Measurements from ENCODE around the gene MCFD2. TPM values are rescaled to one million over a fixed set of nuclear protein-coding genes. Genes with fewer than 3 reads are reported as not detected.

The MCFD2 gene
- total RNA-seq (2014; rRNA removed; shearing (Covaris generic)): 169 and 177 TPM in 2 replicates

DNA sequence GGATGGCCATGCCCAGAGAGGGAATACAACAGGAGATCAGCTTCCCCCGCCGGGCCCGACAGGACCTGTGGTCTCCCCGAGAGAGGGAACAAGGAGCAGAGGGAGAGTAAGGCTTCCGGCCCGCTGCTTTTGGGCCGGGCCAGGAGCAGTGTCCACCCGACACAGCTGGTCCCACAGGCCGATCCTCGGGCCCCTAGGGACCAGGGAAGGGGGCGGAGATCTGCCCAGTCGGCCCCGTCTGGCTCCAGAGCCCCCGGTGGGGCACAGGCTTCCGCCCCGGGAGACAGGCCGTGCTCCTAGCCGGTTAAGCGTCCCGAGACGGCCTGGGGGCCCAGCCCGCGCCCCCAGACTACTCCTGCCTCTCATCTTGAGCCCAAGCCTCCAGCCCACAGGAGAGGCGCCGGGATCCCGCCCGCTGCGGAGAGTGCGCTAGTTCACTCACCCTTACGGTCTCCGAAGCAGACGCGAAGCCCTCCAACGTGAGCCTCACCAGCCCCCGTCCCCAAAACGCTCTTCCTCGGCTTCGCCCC, at the start of gene MCFD2:
Gene MCFD2 (minus strand): TSS at position 526 of the 530 bp plus-strand sequence. CDS start 6,635 bp downstream, outside the sequence.
- peak; percentile 40 for DNase-seq (ENCODE audit: low read depth)

DNA sequence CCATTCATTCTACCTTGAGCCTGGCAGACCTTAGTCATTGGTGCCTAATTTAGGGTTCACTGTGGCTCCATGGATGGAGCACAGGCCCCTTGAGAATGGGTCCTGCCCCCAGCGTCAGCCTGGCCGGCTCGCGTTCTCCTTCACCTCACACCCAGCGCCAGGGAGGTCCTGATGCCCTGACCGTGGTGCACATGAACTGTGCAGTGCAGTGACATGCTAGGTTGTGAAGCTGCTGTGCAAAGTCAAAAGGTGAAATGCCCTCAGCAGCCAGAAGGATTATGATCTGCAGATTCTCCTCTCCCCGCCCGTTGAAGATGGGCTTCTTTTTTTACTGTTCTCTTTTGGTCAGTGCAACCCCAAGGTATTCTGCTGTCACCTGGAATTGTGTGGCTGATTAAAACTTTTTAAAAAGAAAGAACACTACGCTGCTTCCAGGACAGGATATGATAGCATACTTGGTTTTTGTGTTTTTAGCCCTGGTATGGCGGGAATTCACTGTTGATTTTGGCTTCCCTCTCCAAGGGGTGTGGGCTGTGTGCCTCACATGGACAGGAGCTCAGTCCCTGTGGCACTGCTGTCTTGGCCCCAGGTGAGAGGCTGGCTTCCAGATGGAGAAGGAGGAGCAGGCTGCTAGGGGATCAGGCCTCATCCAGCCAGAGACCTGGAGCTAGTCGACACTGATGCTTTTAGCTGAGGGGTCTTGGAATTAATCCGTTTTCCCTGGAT, 49.4 kb upstream of the MCFD2 start:
- no peak for DNase-seq (ENCODE audit: low read depth)

DNA sequence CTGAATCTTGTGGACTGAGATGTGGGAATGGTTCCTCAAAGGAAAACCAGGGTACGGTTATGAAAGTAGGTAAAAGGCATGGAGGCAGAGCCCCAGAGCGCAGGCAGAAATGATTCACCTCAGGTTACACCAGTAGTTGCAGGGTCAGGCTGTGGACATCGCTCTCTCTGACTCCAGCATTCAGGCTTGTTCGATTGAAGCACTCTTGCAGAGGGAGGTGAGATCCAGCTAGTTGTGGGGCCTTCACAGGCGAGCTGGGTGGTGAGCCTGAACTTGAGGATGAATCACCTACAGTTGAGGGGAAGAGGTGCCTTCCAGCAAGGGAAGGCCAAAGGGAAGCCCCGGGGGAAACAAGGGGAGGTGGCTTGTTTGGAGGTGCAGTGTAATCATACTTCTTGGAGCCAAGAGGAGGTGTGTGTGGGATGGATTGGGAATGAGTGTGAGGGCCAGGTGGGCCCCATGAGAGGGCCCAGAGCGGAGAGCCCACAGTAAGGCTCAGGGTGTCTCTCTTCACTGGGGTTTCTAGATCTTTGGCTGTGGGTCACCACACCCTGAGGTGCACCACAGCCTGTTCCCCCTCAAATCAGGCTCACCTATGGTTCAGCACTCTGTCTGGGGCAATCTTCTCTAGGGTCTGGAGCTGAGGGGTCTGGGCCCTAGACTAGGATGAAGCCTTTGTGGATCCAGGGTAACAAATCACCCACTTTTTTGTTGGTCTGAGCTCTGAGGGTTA, 48.5 kb upstream of the MCFD2 start:
- no peak for DNase-seq (ENCODE audit: low read depth)

DNA sequence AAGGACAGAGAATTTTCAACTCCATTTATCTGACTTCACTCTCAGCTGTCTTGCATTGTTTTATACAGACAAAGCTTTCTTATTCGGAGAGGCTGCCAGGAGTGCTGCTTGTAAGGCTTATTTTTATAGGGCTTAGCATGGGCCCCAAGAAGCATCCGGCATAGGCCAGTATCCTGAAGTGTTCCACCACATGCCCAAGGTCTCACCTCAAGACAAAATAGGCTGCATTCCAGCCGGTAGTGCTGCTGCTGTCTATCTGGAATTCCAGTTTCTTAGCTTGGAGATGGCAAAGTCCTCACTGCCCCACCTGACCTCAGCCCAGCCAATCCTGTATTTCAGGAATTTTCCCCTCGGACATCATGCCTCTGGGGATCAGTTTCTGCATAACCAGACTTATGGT, 47.6 kb upstream of the MCFD2 start:
- DNase-seq (ENCODE audit: low read depth): no peak

DNA sequence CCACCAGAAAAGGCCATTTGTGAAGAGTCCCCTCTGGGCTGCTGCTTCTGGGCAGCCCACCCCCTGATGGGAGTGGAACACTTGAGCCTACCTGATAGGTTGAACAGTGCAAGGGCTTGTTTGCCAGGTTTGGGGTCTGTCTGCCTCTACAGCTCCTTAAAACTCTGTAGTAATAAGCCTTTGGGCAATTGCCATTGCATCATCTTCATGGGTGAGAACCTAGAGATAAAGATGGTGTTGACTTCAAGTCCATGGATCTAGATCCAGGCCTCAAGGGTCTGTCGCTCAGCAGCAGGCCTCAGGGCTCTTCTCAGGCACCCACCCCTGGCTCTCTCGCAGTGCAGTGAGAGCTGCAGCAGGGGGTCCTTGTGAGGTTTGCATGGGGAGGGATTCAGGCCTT, 47.1 kb upstream of the MCFD2 start:
- no peak for DNase-seq (ENCODE audit: low read depth)

DNA sequence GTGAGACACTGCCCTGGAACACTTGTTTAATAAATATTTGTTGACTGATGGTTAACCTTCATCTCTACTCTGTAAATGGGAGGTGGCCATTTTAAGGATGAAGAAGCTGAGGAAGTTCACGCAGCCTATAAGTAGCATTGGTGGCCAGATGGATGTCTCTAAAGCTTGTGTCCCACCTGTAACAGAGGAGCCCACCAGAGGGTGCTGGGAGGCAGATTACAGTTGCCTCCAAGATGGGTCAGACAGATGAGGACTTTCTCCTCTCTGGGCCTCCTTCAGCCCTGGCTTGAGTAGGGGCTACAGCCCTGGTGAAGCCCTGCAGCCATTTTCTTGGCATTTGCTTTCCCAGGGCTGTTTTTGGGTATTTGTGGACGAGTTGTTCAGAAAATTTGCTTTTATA, 45.0 kb upstream of the MCFD2 start:
- DNase-seq (ENCODE audit: low read depth): no peak

DNA sequence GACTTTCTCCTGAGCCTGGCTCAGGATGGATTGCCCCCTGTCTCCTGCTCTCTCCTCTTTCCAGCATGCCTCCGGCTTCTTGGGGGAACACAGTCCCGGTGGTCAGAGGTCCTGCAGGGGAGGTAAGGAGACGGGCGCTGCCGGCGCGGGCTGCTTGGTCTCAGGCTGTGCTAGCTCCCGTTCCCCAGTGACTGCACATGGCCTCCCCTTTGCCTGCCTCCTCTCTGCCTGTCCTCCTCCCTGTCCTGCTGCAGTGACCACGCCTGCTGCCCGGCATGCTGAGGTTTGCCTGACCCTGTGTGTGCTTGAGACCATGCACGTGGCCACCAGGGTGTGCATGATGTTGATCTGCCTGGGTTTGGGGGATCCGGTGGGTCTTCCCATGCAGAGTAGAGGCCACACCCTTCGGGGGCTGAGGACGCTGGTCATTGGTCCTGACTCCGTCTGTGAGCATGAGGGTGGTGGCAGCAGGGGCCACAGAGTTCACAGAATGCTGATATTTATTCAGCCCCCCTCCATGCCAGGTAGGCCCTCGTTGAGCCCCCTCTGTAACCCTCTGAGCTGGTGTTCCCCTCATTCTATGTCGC, 42.9 kb upstream of the MCFD2 start:
- DNase-seq (ENCODE audit: low read depth): no peak

DNA sequence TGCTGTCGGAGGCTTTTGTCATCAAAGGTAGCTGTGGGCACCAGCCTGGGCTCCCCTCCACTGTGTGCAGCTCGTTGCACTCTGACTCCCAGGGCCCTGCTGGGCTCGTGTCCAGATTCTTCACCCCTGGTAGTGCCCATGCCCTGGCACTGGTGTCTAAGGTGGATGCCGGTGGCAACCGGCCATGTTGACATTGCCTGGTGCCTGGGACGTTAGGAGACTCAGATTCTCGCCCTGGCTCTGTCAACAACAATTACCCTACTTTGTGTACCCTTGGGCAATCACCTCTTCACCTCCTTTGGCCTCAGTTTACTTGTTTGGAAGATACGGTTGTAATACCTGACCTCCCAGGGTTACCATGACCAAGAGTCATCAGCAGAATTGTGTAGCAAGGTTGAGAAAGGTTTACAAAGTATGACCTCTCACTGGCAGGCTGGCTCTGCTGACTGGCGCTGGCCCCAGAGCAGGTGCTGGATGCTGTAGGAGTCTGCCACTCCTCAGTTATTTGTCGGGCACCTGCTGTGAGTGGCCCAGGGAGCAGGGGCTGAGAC, 41.5 kb upstream of the MCFD2 start:
- no peak for DNase-seq (ENCODE audit: low read depth)

DNA sequence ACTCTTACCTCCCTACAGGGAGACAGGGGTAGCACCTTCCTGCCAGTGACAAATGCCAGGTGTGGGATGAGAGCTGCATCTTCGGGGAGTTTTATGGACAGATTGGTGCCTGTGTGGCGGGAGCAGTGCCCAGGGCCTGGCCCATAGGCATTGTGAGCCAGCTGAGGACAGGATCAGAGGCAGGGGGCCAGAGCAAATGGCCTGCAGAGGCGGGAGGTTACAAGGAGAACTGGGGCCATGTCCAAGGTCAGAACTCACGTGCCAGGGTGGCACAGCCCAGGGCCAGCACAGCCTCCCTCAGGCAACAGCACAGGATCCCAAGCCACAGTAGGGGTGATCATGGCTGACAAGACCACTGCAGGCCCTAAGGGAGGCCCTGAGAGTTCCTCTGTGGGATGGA, 40.2 kb upstream of the MCFD2 start:
- DNase-seq (ENCODE audit: low read depth): no peak

DNA sequence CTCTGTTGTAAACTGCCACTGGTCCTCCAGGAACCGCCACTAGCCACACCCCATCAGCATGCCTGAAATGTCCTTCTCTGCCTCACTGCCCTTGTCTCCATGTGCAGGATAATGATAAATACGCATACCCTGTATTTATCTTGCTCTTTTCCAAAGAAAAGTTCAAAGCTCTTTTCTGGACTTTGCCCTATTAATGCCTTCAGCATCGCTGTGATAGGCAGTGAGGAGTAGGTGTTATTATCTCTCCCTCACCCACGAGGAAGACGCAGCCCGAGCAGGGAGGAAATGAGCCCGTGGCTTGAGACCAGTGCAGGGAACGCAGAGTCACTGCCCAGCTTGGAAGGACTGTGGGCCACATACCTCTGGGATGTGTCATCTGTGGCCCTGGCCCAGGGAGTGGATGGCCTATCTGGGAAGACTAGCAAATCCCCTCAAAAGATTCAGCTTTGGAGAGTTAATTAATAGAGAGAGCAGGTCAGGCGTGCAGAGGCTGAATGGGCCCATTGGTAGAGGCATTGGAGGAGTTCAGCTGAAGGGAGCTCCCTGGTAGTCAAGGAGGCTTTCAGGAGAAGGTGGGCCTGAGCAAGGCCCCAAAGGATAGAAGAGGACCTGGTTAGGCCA, 39.5 kb upstream of the MCFD2 start:
- DNase-seq (ENCODE audit: low read depth): peak; percentile 98

DNA sequence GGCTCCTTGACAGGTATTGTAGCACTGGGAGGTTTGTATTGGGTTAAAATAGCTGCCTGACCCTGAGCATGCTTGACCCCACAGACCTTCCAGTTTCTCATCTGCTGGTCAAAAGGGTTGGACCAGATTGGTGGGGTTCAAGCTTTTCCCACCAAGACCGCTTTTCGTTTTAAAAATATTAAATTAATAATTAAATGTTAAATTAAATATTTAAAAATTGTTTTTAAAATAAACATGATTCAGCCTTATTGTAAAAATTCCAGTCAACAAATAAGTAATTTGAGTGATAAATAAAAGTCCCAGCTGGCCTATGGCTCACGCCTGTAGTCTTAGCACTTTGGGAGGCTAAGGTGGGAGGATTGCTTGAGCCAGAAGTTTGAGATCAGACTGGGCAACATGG, 36.6 kb upstream of the MCFD2 start:
- no peak for DNase-seq (ENCODE audit: low read depth)

DNA sequence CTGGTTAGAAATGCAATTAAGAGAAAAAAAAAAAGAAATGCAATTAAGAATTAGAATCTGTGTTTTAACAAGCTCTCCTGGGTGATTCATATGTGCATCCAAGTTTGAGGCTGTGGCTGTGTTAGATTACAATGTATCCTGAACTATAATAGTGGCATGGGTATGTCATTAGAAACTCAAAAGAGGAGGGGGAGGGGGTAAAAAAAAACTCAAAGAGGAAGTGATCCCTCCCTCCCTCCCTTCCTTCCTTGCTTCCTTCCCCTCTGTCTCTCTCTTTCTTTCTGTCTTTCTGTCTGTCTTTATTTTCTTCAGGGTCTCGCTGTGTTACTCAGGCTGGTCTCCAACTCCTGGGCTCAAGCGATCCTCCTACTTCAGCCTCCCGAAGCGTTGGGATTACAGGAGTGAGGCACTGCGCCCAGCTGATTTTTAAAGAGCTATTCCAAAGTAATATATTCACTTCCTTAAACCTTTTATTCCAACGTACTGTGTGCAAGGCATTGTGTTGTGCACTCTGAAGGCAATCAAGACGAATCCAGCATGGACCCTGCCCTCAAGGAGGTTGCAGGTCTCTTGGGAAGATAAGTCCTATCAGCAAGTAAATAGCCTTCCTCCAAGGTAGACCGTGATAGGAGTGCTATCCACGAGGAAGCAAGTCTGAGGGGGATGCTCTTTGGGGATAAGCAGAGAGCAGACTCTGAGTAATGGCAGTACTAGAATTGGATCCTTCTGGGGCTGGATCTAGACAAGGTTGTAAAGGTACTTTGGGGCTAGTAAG, 35.9 kb upstream of the MCFD2 start:
- no peak for DNase-seq (ENCODE audit: low read depth)

DNA sequence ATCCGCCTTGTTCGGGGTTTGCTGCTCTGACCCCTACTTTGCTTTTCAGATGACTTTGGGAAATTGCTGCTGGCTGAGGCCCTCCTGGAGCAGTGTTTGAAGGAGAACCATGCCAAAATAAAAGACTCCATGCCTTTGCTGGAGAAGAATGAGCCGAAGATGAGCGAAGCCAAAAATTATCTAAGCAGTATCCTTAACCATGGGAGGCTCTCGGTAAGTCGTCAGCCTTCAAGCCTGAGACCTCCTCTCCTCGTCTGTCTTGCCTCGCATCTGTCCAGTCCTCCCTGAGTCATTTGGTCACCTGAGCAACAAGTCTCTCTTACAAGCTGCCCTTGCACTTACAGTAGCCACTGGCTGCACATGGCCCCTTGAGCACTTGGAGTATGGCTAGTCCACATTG, 34.7 kb upstream of the MCFD2 start:
- no peak for DNase-seq (ENCODE audit: low read depth)

DNA sequence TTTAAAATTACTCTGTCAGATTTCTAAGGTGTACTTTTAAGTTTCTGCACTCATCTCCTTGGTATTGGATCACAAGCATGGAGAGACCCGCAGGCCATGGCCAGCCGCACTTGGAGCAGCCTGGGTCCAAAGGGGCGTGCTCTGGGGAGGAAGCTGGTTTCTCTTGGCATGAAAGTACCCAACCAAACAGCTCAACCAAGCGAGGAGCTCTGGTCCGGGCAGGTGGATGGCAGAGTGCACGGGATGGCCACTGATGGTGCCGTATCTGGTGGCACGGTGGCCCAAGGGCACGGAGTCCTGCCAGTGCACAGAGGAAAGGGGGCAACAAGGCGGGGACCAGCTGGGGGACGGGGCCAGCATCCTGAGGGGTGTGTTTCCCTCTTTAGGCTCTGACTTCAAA, 32.2 kb upstream of the MCFD2 start:
- DNase-seq (ENCODE audit: low read depth): no peak

DNA sequence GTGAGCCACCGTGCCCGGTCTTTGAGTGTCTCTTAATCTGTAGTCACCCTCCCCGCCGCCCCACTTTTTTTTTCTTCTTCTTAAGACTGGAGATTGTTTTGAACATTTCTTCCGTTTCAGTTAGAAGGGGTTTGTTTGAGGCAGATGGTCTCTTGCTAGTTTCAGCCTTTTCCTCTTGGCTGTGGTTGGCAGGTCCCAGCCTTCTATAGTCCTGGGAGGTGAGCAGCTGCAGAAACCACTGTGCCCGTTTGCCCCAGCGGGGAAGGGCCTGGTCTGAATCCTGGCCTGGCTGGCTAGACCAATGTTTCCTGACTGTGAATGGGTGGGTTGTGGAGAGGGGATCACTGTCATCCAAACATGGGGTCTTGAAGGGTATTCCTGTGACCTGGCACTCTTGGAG, 30.1 kb upstream of the MCFD2 start:
- no peak for DNase-seq (ENCODE audit: low read depth)

DNA sequence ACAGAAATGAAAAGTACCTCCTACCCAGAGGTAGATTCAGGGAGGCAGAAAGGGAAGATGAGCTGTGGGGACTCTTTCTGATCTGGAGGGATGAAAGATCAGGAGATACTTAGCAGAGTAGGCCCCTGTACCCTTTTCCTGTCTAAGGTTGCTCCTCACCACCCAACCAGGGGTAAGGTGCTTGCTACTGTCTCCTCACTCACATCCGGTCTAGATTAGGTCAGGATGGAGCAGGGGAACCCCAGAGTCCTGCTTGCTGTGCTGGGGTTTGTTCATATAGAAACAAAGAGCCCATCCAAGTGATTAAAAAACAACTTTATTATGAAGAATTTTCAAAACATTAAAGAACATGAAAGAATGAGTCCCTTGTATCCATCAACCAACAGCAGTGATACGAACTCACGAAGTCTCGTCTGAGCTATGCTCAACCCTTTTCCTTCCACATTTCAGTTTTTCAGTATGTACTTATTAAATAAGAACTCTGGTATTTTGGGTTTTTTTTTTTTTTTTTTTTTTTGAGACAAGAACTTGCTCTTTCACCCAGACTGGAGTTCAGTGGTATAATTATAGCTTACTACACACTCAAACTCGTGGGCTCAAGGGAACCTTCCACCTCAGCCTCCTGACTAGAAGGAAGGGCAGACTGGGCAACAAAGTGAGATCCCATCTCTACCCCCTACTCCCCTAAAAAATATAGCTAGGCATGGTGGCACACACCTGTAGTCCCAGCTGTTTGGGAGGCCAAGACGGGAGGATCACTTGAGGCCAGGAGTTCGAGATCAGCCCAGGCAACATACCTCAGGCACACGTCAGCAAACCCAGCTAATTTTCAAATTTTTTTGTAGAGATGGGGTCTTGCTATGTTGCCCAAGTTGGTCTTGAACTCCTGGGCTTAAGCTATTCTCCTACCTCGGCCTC, 28.5 kb upstream of the MCFD2 start:
- no peak for DNase-seq (ENCODE audit: low read depth)

DNA sequence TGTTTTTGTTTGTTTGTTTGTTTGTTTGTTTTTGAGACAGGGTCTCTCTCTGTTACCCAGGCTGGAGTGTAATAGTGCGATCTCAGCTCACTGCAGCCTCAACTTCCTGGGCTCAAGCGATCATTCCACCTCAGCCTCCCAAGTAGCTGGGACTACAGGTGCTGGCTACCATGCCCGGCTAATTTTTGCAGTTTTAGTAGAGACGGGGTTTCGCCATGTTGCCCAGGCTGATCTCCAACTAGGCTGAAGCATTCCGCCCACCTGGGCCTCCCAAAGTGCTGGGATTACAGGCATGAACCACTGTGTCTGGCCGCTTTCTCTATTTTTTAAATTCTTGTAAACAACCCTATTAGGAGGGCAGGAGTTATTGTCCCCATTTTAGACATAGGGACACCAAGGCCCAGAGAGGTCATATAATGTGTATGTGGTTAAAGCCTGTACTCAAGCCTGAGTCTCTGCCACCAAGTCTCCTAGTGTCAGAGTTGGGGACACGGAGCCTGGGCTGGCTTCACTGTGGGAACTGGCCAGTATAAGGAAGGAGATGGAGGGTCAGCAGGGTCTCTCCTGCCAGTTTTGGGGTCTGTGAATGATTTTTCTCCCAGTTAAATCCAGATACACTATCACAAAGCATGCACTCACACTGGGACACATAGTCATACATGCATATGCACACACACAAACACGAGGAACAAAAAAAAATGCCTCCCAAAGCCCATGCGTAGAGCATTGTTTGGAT, 27.5 kb upstream of the MCFD2 start:
- DNase-seq (ENCODE audit: low read depth): no peak

DNA sequence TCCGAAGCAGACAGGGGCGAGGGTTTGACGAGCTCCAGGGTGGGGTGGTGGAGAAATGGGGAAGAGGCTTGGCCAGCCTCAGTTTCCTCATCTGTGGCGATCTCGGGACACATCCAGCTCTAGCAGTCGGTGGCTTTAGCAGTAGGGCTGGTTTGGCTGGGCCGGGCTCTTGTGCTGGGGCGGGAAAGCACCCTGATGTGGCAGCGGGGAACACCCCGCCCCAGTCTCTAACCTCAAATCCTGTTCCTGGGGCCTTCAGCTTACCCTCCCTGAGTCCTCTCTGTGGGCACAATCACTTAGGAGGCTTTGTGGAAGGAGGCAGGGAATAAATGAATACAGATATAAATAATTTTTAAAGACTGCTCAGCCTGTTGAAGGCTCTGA, 26.5 kb upstream of the MCFD2 start:
- DNase-seq (ENCODE audit: low read depth): peak; percentile 39

DNA sequence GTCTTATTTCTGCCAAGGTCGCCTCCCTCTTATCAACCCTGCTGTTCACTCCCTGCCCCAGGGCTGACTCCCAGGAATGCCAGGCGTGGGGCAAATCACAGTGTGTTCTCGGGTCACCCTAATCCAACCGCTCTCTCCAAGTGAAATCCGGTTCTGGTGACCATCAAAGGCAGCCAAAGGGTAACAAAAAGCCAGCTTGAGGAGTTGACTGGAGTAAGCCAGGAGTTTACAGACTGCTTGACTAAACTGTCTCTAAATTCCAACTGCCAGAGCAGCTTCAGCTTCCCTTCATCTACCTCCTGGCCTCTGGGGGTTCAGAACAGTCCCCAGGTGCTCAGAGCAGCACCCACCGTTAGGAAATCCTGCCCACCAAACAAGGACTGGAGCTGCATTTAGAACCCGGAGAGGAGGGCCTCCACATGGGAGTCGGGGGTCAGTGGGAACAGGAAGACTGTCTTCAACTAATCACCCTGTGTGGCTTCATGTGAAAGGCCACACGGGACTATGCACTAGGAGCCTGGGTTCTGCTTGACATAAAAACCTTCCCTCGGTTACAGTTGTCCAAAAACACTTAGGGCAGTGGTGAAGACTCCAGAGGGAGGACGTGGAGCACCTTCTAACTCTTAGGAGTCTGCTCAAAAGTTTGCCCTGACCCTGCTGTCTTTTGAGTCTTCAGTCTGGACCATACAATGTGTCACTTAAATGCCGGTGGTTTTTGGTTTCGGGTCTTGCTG, 24.2 kb upstream of the MCFD2 start:
- DNase-seq (ENCODE audit: low read depth): peak; percentile 40
